ENCODE results near the gene OSGIN1.

OSGIN1 gene

DNA sequence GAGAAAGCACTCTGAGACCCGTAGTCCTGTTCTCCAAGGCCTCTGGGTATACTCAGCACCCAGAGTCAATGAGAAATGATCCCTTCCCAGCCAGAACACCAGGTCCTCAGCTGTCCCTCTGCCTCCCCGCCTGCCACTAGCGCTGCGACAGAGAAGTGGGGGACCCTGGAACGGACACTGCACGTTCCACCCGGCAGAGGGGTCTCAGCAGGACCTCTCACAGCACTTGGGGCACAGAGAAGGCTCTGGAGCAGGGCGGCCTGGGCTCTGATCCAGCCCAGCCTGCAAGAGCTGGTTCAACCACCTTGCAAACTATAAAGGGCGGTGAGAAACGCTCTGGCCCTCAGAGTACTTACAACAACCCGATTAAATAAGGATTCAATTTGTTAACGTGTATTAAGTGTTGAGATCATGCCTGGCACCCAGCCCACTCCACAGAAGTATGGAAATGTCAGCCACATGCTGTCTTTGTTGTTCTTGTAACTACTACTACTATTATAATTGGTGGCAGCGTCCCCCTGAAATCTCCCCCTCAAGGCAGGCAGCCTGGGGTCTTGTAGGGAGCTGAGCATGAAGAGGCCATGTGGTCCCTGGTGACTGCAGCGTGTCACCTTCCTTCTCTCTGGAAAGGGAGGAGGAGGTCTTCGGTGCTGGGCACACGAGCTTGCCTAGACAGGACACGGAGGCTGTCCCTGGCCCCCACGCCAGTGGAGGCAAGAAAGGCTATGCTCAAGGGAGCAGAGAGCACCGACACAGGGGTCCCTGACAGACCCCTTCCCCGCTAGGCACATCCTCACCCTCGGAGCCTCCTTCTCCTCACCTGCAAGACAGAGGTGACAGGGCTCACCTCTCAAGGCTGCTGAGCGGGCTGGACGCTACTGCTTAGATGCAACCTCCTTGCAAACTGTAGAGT is 2.4 kb downstream of the OSGIN1 start:
- Histone ChIP-seq H3K9ac (ENCODE audit: low read length) (no peak overlapping the region), H3K27ac (ENCODE audit: low read depth, low read length) (no peak overlapping the region)

DNA sequence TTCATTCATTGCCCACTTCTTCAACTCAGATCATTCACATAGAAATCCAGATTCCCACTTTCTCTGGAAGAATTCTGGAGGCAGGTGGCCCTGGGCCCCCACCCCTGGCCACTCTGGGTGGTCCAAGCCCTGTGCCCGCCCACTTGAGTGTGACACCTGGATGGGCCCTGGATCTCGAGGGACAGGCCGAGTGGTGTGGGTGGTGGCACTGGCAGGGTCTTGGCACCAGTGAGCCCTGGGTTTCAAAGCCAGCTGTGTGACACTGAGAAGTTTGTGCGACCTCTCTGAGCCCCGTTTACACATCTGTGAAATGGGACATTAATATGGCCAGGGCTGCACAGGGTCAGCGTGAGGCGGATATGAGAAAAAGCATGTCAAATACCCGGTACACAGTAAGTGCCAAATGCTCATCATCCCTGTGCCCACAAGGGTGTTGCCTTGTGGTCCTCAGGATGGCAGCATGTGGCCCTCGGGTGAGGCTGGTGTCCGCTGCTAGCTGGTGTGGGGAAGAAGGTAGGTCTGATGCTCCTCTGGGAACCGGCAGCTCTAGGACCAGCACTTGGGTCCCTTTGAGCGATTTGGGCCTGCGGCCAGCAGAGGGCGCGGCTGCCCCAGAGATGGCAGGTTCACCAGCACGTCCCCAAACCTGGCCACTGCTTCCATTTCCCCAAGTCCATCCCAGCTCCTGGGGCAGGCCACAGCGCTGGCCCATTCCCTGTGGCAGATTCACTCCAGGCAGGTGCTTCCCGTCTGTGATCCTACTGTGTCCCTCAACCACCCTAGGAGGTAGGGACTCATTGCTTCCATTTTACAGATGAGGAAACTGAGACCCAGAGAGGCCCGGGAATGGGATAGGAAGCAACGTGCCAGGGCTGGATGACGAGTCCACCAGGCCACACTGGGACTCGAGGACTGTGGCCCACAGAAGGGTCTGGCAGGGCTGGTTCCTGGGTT is 3.6 kb downstream of the OSGIN1 start:
- H3K27ac ChIP-seq (ENCODE audit: low read depth, low read length) = no peak overlapping the region
- no peak overlapping the region for H3K9ac ChIP-seq (ENCODE audit: low read length)
- no peaks in the 10 kb centered on the region for H3K27me3 ChIP-seq (ENCODE audit: control insufficient read depth in 1 of 2, insufficient read depth in 2 of 2, low read length in 2 of 2)
- peaks cover 28% of the 10 kb centered on the region for H3K36me3 ChIP-seq (ENCODE audit: insufficient read depth, low read length)
- H3K4me3 ChIP-seq (ENCODE audit: low read depth in 1 of 2, low read length in 2 of 2) = no peak overlapping the region
- peaks cover 27% of the 10 kb centered on the region for H3K4me1 ChIP-seq (ENCODE audit: insufficient read depth, low read length)
- no peaks in the 10 kb centered on the region for H3K9me3 ChIP-seq (ENCODE audit: low read length)

More for the DNA sequence above, 2.4 kb downstream of the OSGIN1 start:
- no peaks in the 10 kb centered on the region for H3K9me3 ChIP-seq (ENCODE audit: low read length)
- peaks cover 24% of the 10 kb centered on the region for H3K36me3 ChIP-seq (ENCODE audit: insufficient read depth, low read length)
- no peak overlapping the region for H3K4me3 ChIP-seq (ENCODE audit: low read depth in 1 of 2, low read length in 2 of 2)
- H3K4me1 ChIP-seq (ENCODE audit: insufficient read depth, low read length) = peaks cover 27% of the 10 kb centered on the region
- H3K27me3 ChIP-seq (ENCODE audit: control insufficient read depth in 1 of 2, insufficient read depth in 2 of 2, low read length in 2 of 2) = no peaks in the 10 kb centered on the region

DNA sequence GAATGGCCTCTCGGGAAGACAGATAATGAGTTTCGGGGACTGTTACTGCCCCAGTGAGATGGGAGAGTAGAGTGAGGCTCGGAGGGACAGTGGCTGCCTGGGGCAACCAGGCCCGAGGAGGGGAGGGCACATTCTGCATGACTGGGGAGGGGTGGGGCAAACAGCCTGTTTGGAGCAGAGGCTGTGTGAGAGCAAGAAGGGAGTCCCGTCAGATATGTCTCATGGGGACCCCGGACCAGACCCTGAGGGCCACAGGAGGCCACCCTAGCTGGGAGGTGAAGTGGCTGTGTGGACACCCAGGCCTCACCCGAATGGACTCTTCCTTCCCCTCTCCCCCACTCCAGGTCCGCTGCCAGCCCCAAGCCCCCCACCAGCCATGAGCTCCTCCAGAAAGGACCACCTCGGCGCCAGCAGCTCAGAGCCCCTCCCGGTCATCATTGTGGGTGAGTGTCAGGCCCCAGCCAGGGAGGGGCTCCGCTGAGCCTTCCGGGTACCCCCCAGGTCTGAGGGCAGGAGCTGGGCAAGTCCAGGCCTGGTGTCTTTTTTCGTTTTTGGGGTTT is 4.3 kb downstream of the OSGIN1 start:
- Histone ChIP-seq H3K9ac (ENCODE audit: low read length) (no peak overlapping the region), H3K4me1 (ENCODE audit: insufficient read depth, low read length) (peaks cover 25% of the 10 kb centered on the region), H3K27ac (ENCODE audit: low read depth, low read length) (no peak overlapping the region), H3K4me3 (ENCODE audit: low read depth in 1 of 2, low read length in 2 of 2) (no peak overlapping the region), H3K9me3 (ENCODE audit: low read length) (no peaks in the 10 kb centered on the region), H3K27me3 (ENCODE audit: control insufficient read depth in 1 of 2, insufficient read depth in 2 of 2, low read length in 2 of 2) (no peaks in the 10 kb centered on the region), H3K36me3 (ENCODE audit: insufficient read depth, low read length) (peaks cover 28% of the 10 kb centered on the region)

DNA sequence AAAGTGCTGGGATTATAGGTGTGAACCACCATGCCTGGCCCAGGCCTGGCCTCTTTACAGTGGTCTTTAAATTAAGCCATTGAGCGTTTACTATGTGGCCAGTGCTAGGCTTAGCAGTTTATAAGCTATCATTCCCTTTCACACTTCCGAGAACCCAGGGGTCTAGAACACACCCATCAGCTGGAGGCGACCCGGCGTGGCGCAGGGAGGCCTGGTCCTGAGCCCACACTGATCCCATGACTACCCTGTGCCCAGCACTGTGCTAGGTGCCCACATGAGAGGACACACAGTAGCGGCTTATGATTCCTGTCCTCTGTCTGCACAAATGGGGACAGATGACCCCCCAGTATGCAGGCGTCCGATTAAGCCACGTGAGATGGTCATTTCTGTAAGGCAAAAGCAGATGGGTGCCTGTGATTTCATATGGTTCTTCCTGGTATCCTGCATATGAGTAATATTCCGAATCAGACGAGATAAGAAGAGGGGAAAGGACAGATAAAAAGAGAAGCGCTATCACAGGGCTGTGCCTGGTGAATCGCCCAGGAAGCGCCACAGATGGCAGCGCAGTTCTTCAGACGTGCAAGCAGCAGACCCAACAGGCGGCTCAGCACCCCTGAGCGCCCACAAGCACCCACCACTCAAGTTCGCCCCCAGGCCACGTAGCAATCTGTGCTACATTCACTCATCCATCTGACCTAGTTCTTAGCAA is 5.3 kb downstream of the OSGIN1 start:
- Histone ChIP-seq H3K9me3 (ENCODE audit: low read length) (no peaks in the 10 kb centered on the region), H3K4me3 (ENCODE audit: low read depth in 1 of 2, low read length in 2 of 2) (no peak overlapping the region), H3K27ac (ENCODE audit: low read depth, low read length) (no peak overlapping the region), H3K27me3 (ENCODE audit: control insufficient read depth in 1 of 2, insufficient read depth in 2 of 2, low read length in 2 of 2) (no peaks in the 10 kb centered on the region), H3K36me3 (ENCODE audit: insufficient read depth, low read length) (peaks cover 28% of the 10 kb centered on the region), H3K4me1 (ENCODE audit: insufficient read depth, low read length) (peaks cover 17% of the 10 kb centered on the region), H3K9ac (ENCODE audit: low read length) (no peak overlapping the region)

DNA sequence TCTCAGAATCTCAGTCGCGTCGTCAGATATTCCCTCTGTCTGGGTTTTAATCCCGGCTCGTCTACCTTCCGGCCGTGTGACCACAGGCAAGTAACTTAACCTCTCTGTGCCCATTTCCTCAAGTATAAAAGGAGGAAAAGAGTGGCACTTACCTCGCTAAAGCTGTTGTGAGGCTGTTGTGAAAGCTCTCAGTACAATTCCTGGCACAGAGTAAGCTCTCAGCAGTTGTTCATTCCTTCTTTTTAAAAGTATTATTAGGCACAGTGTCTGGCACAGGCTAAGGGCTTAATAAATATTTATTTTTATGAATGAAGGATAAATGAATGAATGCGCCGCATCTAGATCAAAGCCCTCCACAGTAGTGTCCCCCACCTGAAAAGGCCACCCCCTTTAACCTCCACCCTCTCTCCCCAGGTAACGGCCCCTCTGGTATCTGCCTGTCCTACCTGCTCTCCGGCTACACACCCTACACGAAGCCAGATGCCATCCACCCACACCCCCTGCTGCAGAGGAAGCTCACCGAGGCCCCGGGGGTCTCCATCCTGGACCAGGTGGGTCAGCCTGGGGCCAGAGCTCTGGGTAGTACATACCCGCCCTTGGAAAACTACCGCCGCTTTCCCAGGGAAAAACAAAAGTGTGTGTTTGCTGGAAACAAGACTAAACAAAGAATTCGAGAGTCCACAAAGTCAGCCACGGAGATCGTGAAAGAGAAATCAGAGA is 6.0 kb downstream of the OSGIN1 start:
- peaks cover 12% of the 10 kb centered on the region for H3K4me1 ChIP-seq (ENCODE audit: insufficient read depth, low read length)
- H3K9ac ChIP-seq (ENCODE audit: low read length) = no peak overlapping the region
- no peaks in the 10 kb centered on the region for H3K9me3 ChIP-seq (ENCODE audit: low read length)
- no peaks in the 10 kb centered on the region for H3K27me3 ChIP-seq (ENCODE audit: control insufficient read depth in 1 of 2, insufficient read depth in 2 of 2, low read length in 2 of 2)
- no peak overlapping the region for H3K4me3 ChIP-seq (ENCODE audit: low read depth in 1 of 2, low read length in 2 of 2)
- H3K36me3 ChIP-seq (ENCODE audit: insufficient read depth, low read length) = peaks cover 28% of the 10 kb centered on the region
- H3K27ac ChIP-seq (ENCODE audit: low read depth, low read length) = no peak overlapping the region

DNA sequence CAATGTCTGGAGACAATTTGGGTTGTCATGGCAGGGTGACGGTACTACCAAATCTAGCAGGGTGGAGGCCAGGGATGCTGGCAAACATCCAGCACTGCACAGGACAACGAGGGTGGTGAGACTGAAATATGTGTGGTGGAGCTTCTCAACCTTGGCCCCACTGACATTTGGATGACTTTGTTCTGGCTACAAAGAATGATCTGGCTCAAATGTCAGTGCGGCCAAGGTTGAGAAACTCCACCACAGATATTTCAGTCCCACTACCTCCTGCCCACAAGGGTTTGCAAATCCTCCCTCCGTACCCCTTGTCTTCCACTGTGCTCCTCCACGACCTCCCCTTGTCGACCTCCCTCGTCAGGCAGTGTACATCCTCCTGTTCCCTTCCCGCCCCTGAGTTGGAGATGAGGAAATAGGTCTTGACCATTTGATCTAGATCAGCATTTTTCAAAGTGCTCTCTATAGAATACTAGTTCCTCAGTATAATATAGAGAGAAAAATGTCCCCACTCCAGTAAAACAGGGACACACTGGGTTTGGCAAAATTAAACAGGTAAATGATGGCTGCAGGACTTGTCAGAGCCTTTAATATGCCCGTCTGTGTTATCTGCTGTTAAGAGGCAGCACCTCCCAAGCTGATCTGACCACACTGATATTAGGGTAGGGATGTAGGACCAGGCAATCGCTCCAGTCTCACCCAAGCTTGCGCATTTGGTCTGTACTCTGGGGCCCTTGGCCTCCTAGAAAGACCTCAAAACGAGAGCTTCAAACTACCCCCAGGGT is 6.8 kb downstream of the OSGIN1 start:
- Histone ChIP-seq H3K36me3 (ENCODE audit: insufficient read depth, low read length) (peaks cover 28% of the 10 kb centered on the region), H3K4me1 (ENCODE audit: insufficient read depth, low read length) (peaks cover 5% of the 10 kb centered on the region), H3K9me3 (ENCODE audit: low read length) (no peaks in the 10 kb centered on the region), H3K27me3 (ENCODE audit: control insufficient read depth in 1 of 2, insufficient read depth in 2 of 2, low read length in 2 of 2) (no peaks in the 10 kb centered on the region), H3K27ac (ENCODE audit: low read depth, low read length) (no peak overlapping the region), H3K4me3 (ENCODE audit: low read depth in 1 of 2, low read length in 2 of 2) (no peak overlapping the region), H3K9ac (ENCODE audit: low read length) (no peak overlapping the region)

DNA sequence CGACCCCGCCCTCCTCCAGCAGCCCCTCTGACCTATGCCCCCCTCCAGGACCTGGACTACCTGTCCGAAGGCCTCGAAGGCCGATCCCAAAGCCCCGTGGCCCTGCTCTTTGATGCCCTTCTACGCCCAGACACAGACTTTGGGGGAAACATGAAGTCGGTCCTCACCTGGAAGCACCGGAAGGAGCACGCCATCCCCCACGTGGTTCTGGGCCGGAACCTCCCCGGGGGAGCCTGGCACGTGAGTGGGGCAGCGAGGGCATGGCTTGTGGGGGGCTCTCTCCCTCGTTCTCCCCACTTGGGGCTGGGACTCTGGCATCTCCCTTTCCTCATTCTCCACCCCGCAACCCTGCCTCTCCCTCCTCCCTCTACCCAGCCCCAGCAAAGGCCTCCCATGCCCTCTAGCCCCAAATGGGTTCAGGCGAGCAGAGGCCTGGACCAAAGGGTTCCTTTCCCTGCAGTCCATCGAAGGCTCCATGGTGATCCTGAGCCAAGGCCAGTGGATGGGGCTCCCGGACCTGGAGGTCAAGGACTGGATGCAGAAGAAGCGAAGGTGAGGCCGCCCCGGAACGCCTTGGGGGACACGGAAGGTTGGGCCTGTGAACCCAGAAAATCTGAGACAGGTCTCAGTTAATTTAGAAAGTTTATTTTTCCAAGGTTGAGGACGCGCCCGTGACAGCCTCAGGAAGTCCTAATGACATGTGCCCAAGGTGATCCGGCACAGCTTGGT is 7.6 kb downstream of the OSGIN1 start:
- H3K36me3 ChIP-seq (ENCODE audit: insufficient read depth, low read length) = peaks cover 28% of the 10 kb centered on the region
- no peak overlapping the region for H3K4me3 ChIP-seq (ENCODE audit: low read depth in 1 of 2, low read length in 2 of 2)
- no peak overlapping the region for H3K9ac ChIP-seq (ENCODE audit: low read length)
- no peak overlapping the region for H3K27ac ChIP-seq (ENCODE audit: low read depth, low read length)
- no peaks in the 10 kb centered on the region for H3K27me3 ChIP-seq (ENCODE audit: control insufficient read depth in 1 of 2, insufficient read depth in 2 of 2, low read length in 2 of 2)
- H3K4me1 ChIP-seq (ENCODE audit: insufficient read depth, low read length) = peaks cover under 1% of the 10 kb centered on the region
- no peaks in the 10 kb centered on the region for H3K9me3 ChIP-seq (ENCODE audit: low read length)

DNA sequence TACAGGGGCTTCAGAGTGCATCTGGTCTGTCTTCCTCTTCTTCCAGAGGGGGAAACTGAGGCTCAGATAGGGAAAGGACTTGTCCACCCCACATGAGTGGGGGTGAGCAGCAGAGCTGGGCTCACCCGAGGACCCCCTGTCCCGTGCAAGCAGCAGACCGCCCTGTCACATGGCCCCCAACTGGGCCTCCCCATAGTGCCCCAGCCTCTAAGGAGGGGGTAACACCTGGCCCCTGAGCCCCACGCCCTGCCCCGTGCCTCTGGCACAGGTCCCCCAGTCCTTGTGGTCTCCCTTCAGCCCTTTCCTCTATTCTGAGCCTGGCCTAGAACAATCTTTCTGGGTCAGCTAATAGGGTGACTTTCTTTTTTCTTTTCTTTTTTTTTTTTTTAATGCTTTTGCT is 8.6 kb downstream of the OSGIN1 start:
- no peak overlapping the region for H3K4me3 ChIP-seq (ENCODE audit: low read depth in 1 of 2, low read length in 2 of 2)
- no peaks in the 10 kb centered on the region for H3K27me3 ChIP-seq (ENCODE audit: control insufficient read depth in 1 of 2, insufficient read depth in 2 of 2, low read length in 2 of 2)
- H3K36me3 ChIP-seq (ENCODE audit: insufficient read depth, low read length) = peaks cover 28% of the 10 kb centered on the region
- no peak overlapping the region for H3K9ac ChIP-seq (ENCODE audit: low read length)
- H3K9me3 ChIP-seq (ENCODE audit: low read length) = no peaks in the 10 kb centered on the region
- no peaks in the 10 kb centered on the region for H3K4me1 ChIP-seq (ENCODE audit: insufficient read depth, low read length)
- no peak overlapping the region for H3K27ac ChIP-seq (ENCODE audit: low read depth, low read length)

DNA sequence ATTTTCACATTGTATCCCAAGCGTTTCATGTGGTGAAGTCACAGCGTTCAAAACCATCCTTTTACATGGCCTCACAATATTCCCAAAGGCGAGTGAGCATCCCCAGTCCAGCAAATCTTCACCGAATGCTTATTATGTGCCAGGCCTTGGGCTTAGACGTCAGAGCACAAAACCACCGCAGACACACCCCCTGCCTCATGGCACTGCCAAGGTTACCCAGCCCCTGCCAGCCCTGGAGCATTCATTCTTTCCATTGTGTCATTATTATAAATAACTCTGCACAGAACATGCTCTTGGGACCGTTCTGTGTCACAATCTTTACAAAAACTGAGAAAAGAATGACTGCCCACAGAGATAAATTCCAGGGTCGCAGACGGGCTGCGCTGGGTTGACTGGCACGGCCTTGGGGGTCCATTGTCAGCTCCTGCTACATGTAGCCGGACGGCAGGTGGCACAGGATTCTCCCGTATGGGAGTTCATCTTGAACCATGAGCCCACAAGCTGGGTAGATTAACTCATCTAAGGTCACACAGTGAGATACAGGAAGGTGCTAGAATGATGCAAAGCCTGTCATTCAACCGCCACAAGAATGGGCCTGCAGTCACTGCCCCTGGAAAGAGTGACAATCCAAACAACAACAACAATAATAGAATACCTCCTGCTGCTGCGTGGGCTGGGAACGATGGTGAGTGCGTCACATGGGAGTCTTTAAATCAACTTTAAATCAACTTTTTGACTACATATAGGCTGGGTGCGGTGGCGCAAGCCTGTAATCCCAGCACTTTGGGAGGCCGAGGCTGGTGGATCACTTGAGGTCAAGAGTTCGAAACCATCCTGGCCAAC is 10.5 kb downstream of the OSGIN1 start:
- H3K36me3 ChIP-seq (ENCODE audit: insufficient read depth, low read length) = peaks cover 23% of the 10 kb centered on the region
- no peak overlapping the region for H3K4me3 ChIP-seq (ENCODE audit: low read depth in 1 of 2, low read length in 2 of 2)
- H3K9ac ChIP-seq (ENCODE audit: low read length) = no peak overlapping the region
- no peaks in the 10 kb centered on the region for H3K9me3 ChIP-seq (ENCODE audit: low read length)
- H3K27ac ChIP-seq (ENCODE audit: low read depth, low read length) = no peak overlapping the region
- no peaks in the 10 kb centered on the region for H3K27me3 ChIP-seq (ENCODE audit: control insufficient read depth in 1 of 2, insufficient read depth in 2 of 2, low read length in 2 of 2)
- H3K4me1 ChIP-seq (ENCODE audit: insufficient read depth, low read length) = no peaks in the 10 kb centered on the region
